CD4-positive, CD25-positive, alpha-beta regulatory T cell (primary cell): Measurements from ENCODE around the gene AKIP1. TPM values are rescaled to one million over a fixed set of nuclear protein-coding genes. Genes with fewer than 3 reads are reported as not detected.

ENCODE experiments used
- ATAC-seq, 2 donors: fragments of 150-1000 bp; cut with Tn5 transposase; one replicate each; pipeline ENCODE4 v1.10.0; 2021; ENCODE audit warnings: low read depth in 2 of 2, moderate number of reproducible peaks in 2 of 2, moderate library complexity in 1 of 2
- DNase-seq, 3 donors: peaks; one replicate each; pipeline versions ENCODE4 v3.0.0 to v3.0.0-alpha.2; 2012 to 2022; ENCODE audit warnings: mixed read lengths in 1 of 3
- H3K27ac ChIP-seq: one replicate; pipeline ENCODE4 v1.7.0; 2013; ENCODE audit warnings: mild to moderate bottlenecking, low read length; ENCODE audit not compliant: insufficient read depth, poor library complexity, severe bottlenecking
- H3K27me3 ChIP-seq: one replicate; pipeline ENCODE4 v1.7.0; 2013; ENCODE audit warnings: low read length; ENCODE audit not compliant: control insufficient read depth, insufficient read depth
- H3K36me3 ChIP-seq: one replicate; pipeline ENCODE4 v1.7.0; 2013; ENCODE audit warnings: mild to moderate bottlenecking, low read length, moderate library complexity; ENCODE audit not compliant: control insufficient read depth, insufficient read depth
- H3K4me1 ChIP-seq: 2 replicates; pipeline ENCODE4 v1.7.0; 2013; ENCODE audit warnings: mild to moderate bottlenecking, low read length; ENCODE audit not compliant: insufficient read depth, control insufficient read depth, poor library complexity, severe bottlenecking
- H3K4me3 ChIP-seq: one replicate; pipeline ENCODE4 v1.7.0; 2013; ENCODE audit warnings: low read depth, mild to moderate bottlenecking, low read length, moderate library complexity
- H3K9me3 ChIP-seq, 2 experiments: 1 replicate in 1 of 2; 2 replicates in 1 of 2; pipeline ENCODE4 v1.7.0; 2013; ENCODE audit warnings: low read length in 2 of 2, mild to moderate bottlenecking in 1 of 2, moderate library complexity in 1 of 2; ENCODE audit not compliant: control insufficient read depth in 2 of 2
- H3K27ac Mint-ChIP-seq, 3 donors: one replicate each; pipeline ENCODE4 v1.8.0; 2020 to 2022; ENCODE audit warnings: mild to moderate bottlenecking in 3 of 3, mixed read lengths in 3 of 3, moderate library complexity in 2 of 3
- H3K27me3 Mint-ChIP-seq: one replicate; pipeline ENCODE4 v1.8.0; 2022; ENCODE audit warnings: mild to moderate bottlenecking, mixed read lengths
- H3K36me3 Mint-ChIP-seq: one replicate; pipeline ENCODE4 v1.8.0; 2020; ENCODE audit warnings: mixed read lengths
- H3K4me1 Mint-ChIP-seq, 4 donors: one replicate each; pipeline ENCODE4 v1.8.0; 2020 to 2022; ENCODE audit warnings: mixed read lengths in 4 of 4, mild to moderate bottlenecking in 1 of 4
- H3K4me3 Mint-ChIP-seq, 4 donors: one replicate each; pipeline ENCODE4 v1.8.0; 2020 to 2022; ENCODE audit warnings: mild to moderate bottlenecking in 4 of 4, mixed read lengths in 4 of 4, moderate library complexity in 3 of 4
- H3K9me3 Mint-ChIP-seq, 7 donors: one replicate each; pipeline ENCODE4 v1.8.0; 2020 to 2022; ENCODE audit warnings: mixed read lengths in 7 of 7, mild to moderate bottlenecking in 3 of 7, moderate library complexity in 2 of 7
- polyA plus RNA-seq, 4 donors: library from polyadenylated mRNA; unstranded; fragments of 300-500 nt; fragmentation: Illumina TruSeq; gene quantifications; one replicate each; pipeline ENCODE4 v1.2.3, GENCODE V29; 2021
- total RNA-seq: library from RNA; stranded (reverse); gene quantifications from one replicate; pipeline ENCODE4 v1.2.3, GENCODE V29; 2022

AKIP1 gene
- total and polyA plus RNA-seq, 5 donors from 2014 or later = 15.9 to 43.7 (median 32.9) TPM

GRCh38 chr11:8942518-8943066, 31.6 kb downstream of the AKIP1 start, which contains the start of gene ASCL3:
TSS of gene ASCL3 (minus strand) at chr11:8943016. CDS start at chr11:8938161, 4,855 bp downstream.
- DNase-seq (no peak), ATAC-seq (no peak)
- Mint-ChIP-seq H3K27me3 (no peaks in the 10 kb centered on the region), H3K4me3 (no peak within 1 kb of the TSS), H3K36me3 (peaks cover 7% of the 10 kb centered on the region), H3K4me1 (no peaks in the 10 kb centered on the region), H3K9me3 (peaks cover 0 to 1% (median 0%) of the 10 kb centered on the region in 7 donors), H3K27ac (no peak within 1 kb of the TSS)
- Histone ChIP-seq H3K9me3 (no peaks in the 10 kb centered on the region), H3K4me1 (no peaks in the 10 kb centered on the region), H3K27me3 (no peaks in the 10 kb centered on the region), H3K4me3 (no peak within 1 kb of the TSS), H3K36me3 (peaks cover 7% of the 10 kb centered on the region), H3K27ac (no peak within 1 kb of the TSS)

DNA sequence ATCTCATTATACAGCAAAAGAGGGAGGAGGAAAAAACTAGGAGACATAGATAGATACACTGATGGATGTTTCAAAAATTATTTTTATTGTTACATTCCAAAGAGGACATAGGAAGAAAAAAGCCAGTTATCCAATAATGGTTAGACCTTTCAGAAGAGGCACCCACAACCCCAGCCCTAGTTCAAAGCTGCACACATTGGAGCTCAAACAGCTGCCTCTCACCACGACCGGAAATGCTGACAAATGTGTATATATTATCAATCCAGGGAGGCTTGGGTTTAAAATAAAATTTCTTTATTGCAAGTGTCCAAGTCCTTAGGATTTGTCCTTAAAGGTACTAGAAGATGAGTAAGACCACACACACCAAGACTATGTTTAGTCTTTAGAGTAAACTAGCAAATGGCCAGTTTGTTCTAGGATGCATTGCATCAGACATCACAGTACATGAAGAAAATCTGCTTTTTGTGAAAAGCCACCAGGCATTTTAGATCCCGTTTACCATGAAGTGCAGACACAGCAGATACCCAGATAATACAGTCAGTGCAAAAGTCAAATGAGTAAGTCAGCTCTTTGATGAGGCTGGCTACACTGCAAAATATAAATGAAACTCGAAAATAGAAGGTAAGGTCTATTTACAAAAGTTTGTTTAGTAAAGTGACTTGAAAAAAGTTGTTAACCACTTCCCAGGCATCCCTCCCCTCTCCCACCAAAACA, 36.4 kb downstream of the AKIP1 start:
- Histone ChIP-seq H3K36me3 (peaks cover 48% of the 10 kb centered on the region), H3K4me3 (no peak overlapping the region), H3K27me3 (no peaks in the 10 kb centered on the region), H3K4me1 (no peaks in the 10 kb centered on the region), H3K9me3 (no peaks in the 10 kb centered on the region), H3K27ac (no peak overlapping the region)
- DNase-seq (no peak), ATAC-seq (no peak)
- peaks cover 0 to 1% (median 0%) of the 10 kb centered on the region in 7 donors for H3K9me3 Mint-ChIP-seq
- H3K27me3 Mint-ChIP-seq = no peaks in the 10 kb centered on the region
- no peak overlapping the region for H3K4me3 Mint-ChIP-seq
- H3K27ac Mint-ChIP-seq = no peak overlapping the region
- H3K36me3 Mint-ChIP-seq = peaks cover 29% of the 10 kb centered on the region
- H3K4me1 Mint-ChIP-seq = peaks cover 0 to 5% (median 0%) of the 10 kb centered on the region in 4 donors

DNA sequence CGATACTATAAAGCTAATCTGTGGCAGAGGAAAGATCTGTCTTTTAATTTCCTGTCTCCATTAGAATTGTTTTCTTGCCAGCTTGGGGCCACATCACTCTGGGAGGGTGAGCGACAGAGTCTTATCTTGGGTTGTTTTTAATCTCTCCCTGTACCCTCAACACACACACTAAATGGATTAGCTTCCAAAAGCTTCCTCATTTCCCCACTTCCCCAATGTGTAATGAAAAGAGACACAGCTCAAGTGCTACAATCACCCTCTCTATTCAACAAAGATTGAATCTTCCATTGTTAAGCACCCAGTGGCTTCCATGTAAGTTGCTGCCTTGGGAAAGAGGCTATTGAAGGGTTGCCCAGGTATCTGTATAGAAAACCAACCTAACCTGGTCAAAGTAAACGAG, 37.9 kb downstream of the AKIP1 start:
- Histone ChIP-seq H3K27me3 (no peaks in the 10 kb centered on the region), H3K27ac (no peak overlapping the region), H3K4me3 (no peak overlapping the region), H3K9me3 (no peaks in the 10 kb centered on the region), H3K36me3 (peaks cover 62% of the 10 kb centered on the region), H3K4me1 (no peaks in the 10 kb centered on the region)
- Mint-ChIP-seq H3K4me3 (no peak overlapping the region), H3K4me1 (peaks cover 0 to 5% (median 2%) of the 10 kb centered on the region in 4 donors), H3K27ac (no peak overlapping the region), H3K9me3 (peaks cover 0 to 1% (median 0%) of the 10 kb centered on the region in 7 donors), H3K36me3 (peaks cover 44% of the 10 kb centered on the region), H3K27me3 (no peaks in the 10 kb centered on the region)
- ATAC-seq = no peak
- DNase-seq = no peak

DNA sequence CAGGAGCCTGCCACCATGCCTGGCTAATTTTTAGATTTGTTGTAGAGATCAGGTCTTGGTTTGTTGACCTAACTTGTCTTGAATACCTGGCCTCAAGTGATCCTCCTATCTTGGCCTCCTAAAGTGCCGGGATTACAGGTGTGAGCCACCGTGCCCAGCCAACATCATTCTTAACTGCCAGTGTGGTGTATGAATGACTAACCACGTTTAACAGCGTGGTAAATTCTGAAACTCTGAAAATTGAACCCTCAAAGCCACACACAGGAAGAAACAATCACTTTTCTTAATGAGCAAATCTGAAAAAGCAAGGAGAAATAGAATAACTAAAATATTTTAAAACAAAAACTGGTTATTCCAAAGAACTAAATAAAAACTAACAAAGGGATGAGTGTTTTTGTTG, 45.9 kb downstream of the AKIP1 start:
- Mint-ChIP-seq H3K9me3 (no peaks in the 10 kb centered on the region), H3K4me3 (no peak overlapping the region), H3K27me3 (no peaks in the 10 kb centered on the region), H3K36me3 (peaks cover 38% of the 10 kb centered on the region), H3K27ac (peak overlapping the region in 2 of 3 donors; percentile 2 to 25), H3K4me1 (peaks cover 11 to 44% (median 20%) of the 10 kb centered on the region in 4 donors)
- H3K4me3 ChIP-seq = no peak overlapping the region
- ATAC-seq (no peak), DNase-seq (peak in 1 of 3 donors; percentile 23)
- H3K36me3 ChIP-seq = peaks cover 38% of the 10 kb centered on the region
- H3K4me1 ChIP-seq = peaks cover 7% of the 10 kb centered on the region
- no peaks in the 10 kb centered on the region for H3K27me3 ChIP-seq
- H3K27ac ChIP-seq = peak overlapping the region; percentile 37
- H3K9me3 ChIP-seq = no peaks in the 10 kb centered on the region

- DNase-seq = peak in 2 of 3 donors; percentile 47 to 84
- H3K27ac Mint-ChIP-seq = peak overlapping the region in 1 of 3 donors; percentile 24
- H3K27me3 Mint-ChIP-seq = no peaks in the 10 kb centered on the region
- no peak for ATAC-seq
- no peak overlapping the region for H3K4me3 ChIP-seq
- H3K4me3 Mint-ChIP-seq = peak overlapping the region in 2 of 4 donors; percentile 23 to 69
- H3K9me3 Mint-ChIP-seq = no peaks in the 10 kb centered on the region
- H3K27ac ChIP-seq = no peak overlapping the region
- H3K4me1 Mint-ChIP-seq = peaks cover 20 to 52% (median 32%) of the 10 kb centered on the region in 4 donors
- H3K9me3 ChIP-seq = no peaks in the 10 kb centered on the region
- no peaks in the 10 kb centered on the region for H3K27me3 ChIP-seq
- peaks cover 20% of the 10 kb centered on the region for H3K36me3 Mint-ChIP-seq
- peaks cover 14% of the 10 kb centered on the region for H3K36me3 ChIP-seq
- H3K4me1 ChIP-seq = peaks cover 25% of the 10 kb centered on the region
These were observed 48.7 kb downstream of the AKIP1 start for GRCh38 chr11:8959546-8960166.

DNA sequence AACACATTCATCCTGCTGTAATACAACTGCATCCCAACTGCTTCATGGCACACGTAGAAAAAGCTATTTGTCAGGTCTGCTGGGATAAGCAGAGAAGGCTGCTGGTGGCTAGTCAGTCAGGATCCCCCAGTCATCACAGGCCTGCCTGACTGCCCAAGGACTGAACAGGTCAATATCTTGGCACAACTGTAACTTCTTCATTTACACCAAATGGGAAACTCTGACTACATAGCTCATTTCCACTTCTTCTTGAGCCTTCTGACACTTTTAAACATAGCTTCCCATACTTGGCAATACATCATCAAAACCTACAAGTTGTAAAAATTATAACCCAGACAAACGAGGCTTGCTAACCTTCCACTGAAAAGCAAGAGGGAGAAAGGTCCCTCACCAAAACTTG, 50.4 kb downstream of the AKIP1 start:
- H3K4me3 Mint-ChIP-seq = peak overlapping the region in 1 of 4 donors; percentile 71
- H3K36me3 Mint-ChIP-seq = peaks cover 11% of the 10 kb centered on the region
- no peak overlapping the region for H3K27ac ChIP-seq
- ATAC-seq (no peak), DNase-seq (no peak)
- H3K4me1 Mint-ChIP-seq = peaks cover 20 to 52% (median 36%) of the 10 kb centered on the region in 4 donors
- no peaks in the 10 kb centered on the region for H3K9me3 Mint-ChIP-seq
- no peaks in the 10 kb centered on the region for H3K36me3 ChIP-seq
- no peaks in the 10 kb centered on the region for H3K27me3 ChIP-seq
- H3K9me3 ChIP-seq = no peaks in the 10 kb centered on the region
- H3K27ac Mint-ChIP-seq = peak overlapping the region in 1 of 3 donors; percentile 62
- H3K27me3 Mint-ChIP-seq = no peaks in the 10 kb centered on the region
- no peak overlapping the region for H3K4me3 ChIP-seq
- peaks cover 32% of the 10 kb centered on the region for H3K4me1 ChIP-seq

GRCh38 chr11:8962841-8963240, 51.9 kb downstream of the AKIP1 start:
- peak overlapping the region; percentile 95 to 99 (median 98) for H3K4me3 Mint-ChIP-seq
- H3K27me3 Mint-ChIP-seq = no peaks in the 10 kb centered on the region
- Histone ChIP-seq H3K36me3 (no peaks in the 10 kb centered on the region), H3K27ac (peak overlapping the region; percentile 82), H3K27me3 (no peaks in the 10 kb centered on the region), H3K4me3 (peak overlapping the region; percentile 78), H3K9me3 (no peaks in the 10 kb centered on the region), H3K4me1 (peaks cover 32% of the 10 kb centered on the region)
- H3K9me3 Mint-ChIP-seq = no peaks in the 10 kb centered on the region
- peaks cover 9% of the 10 kb centered on the region for H3K36me3 Mint-ChIP-seq
- H3K4me1 Mint-ChIP-seq = peaks cover 14 to 44% (median 29%) of the 10 kb centered on the region in 4 donors
- peak in 1 of 3 donors; percentile 16 for DNase-seq
- no peak for ATAC-seq
- peak overlapping the region; percentile 29 to 97 (median 68) for H3K27ac Mint-ChIP-seq
